Nephron (organoid): ENCODE measurements around the gene MAGI1.

Source experiments
- H3K27ac Mint-ChIP-seq, 3 experiments: 2 replicates each; pipeline ENCODE4 v1.8.0; 2020; ENCODE audit warnings: mixed read lengths in 3 of 3, mild to moderate bottlenecking in 2 of 3, moderate library complexity in 1 of 3
- H3K27me3 Mint-ChIP-seq: 2 replicates; pipeline ENCODE4 v1.8.0; 2021; ENCODE audit warnings: low read depth, mild to moderate bottlenecking, moderate library complexity, mixed read lengths
- H3K36me3 Mint-ChIP-seq: 2 replicates; pipeline ENCODE4 v1.8.0; 2020; ENCODE audit warnings: low read depth, mixed read lengths
- H3K4me1 Mint-ChIP-seq: 2 replicates; pipeline ENCODE4 v1.8.0; 2020; ENCODE audit warnings: mixed read lengths
- H3K4me3 Mint-ChIP-seq, 3 experiments: 2 replicates each; pipeline ENCODE4 v1.8.0; 2020; ENCODE audit warnings: mild to moderate bottlenecking in 3 of 3, mixed read lengths in 3 of 3, moderate library complexity in 2 of 3
- H3K9me3 Mint-ChIP-seq: 2 replicates; pipeline ENCODE4 v1.8.0; 2020; ENCODE audit warnings: mixed read lengths
- TF ChIP-seq, protein P1 (sequence below), 3 experiments: fragments of 200-600 bp; sonication (generic); IDR thresholded peaks; one replicate each; pipeline ENCODE4 v1.5.0; 2021; ENCODE audit warnings: antibody characterized with exemption in 3 of 3; ENCODE audit not compliant: unreplicated experiment in 3 of 3

Gene MAGI1

DNA sequence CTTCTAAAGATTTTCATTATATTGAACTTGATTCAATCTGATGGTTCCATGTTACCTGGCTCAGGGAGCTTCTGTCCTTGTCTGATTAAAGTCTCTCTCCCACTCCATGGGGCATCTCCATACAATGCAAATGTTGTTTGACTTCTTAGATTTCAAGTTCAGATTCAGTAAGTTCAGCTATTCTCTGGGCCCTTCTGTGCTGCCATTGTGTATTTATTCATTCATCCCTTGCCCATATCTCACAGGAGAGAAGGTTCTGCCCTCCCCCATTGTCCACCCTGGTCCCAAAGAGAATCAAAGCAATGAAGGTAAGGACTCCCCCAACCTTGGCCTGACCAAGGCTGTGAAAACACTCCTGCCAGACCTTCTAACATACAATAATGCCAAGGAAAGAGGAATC is 669.9 kb downstream of the MAGI1 start:
- H3K9me3 Mint-ChIP-seq, result peaks cover 21% of the 10 kb centered on the region
- H3K27me3 Mint-ChIP-seq, result peaks cover 3% of the 10 kb centered on the region
- TF ChIP-seq, protein P1, sequence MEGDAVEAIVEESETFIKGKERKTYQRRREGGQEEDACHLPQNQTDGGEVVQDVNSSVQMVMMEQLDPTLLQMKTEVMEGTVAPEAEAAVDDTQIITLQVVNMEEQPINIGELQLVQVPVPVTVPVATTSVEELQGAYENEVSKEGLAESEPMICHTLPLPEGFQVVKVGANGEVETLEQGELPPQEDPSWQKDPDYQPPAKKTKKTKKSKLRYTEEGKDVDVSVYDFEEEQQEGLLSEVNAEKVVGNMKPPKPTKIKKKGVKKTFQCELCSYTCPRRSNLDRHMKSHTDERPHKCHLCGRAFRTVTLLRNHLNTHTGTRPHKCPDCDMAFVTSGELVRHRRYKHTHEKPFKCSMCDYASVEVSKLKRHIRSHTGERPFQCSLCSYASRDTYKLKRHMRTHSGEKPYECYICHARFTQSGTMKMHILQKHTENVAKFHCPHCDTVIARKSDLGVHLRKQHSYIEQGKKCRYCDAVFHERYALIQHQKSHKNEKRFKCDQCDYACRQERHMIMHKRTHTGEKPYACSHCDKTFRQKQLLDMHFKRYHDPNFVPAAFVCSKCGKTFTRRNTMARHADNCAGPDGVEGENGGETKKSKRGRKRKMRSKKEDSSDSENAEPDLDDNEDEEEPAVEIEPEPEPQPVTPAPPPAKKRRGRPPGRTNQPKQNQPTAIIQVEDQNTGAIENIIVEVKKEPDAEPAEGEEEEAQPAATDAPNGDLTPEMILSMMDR (IDR thresholded peaks at IDR 0.05; ENCODE audit: unreplicated experiment in 3 of 3), result no peak
- peaks cover 48% of the 10 kb centered on the region for H3K36me3 Mint-ChIP-seq
- H3K4me1 Mint-ChIP-seq, result no peaks in the 10 kb centered on the region
- H3K27ac Mint-ChIP-seq, result no peak overlapping the region
- no peak overlapping the region for H3K4me3 Mint-ChIP-seq

DNA sequence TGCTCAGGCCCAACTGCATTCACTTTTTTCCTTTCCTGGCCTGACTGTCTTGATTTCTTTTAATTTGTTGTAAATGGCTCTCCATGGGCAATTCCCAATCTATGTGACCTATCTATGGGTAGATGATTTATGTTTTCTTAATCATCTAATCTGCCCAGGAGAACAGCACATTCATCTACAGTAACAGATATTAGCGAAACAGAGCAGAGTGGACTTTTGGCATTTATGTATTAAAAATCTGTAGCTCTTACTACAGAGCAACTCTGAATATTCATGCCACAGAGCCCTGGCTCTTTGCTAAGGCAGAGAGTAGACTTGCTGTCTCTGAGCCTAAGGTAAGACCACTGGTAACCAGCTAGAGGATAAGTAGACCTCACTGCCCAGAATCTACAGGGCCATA is 676.0 kb downstream of the MAGI1 start:
- Mint-ChIP-seq H3K9me3 (peaks cover 3% of the 10 kb centered on the region), H3K27ac (no peak overlapping the region), H3K4me3 (no peak overlapping the region), H3K27me3 (no peaks in the 10 kb centered on the region), H3K36me3 (peaks cover 56% of the 10 kb centered on the region), H3K4me1 (no peaks in the 10 kb centered on the region)
- TF ChIP-seq, protein P1 (IDR thresholded peaks at IDR 0.05; ENCODE audit: unreplicated experiment in 3 of 3), result no peak

DNA sequence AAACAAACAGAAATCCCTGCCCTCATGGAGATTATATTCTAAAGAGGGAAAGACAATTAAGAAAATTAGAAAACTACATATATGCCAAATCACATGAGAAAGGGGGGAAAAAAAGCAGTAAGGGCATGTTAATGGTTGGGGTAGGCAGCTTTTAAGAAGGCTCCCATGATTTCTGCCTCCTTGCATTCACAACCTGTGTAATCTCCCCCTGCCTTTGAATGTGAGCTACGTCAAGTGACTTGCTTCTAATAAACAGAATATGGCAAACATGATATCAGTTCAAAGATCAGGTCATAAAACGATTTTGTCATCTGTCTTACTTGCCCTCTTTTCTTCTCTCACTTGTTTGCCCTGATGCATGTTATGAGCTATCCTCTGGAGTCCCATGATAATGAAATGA is 677.3 kb downstream of the MAGI1 start:
- Mint-ChIP-seq H3K4me1 (no peaks in the 10 kb centered on the region), H3K9me3 (peaks cover 3% of the 10 kb centered on the region), H3K36me3 (peaks cover 66% of the 10 kb centered on the region), H3K4me3 (no peak overlapping the region), H3K27me3 (no peaks in the 10 kb centered on the region), H3K27ac (no peak overlapping the region)
- TF ChIP-seq, protein P1 (IDR thresholded peaks at IDR 0.05; ENCODE audit: unreplicated experiment in 3 of 3), result no peak

DNA sequence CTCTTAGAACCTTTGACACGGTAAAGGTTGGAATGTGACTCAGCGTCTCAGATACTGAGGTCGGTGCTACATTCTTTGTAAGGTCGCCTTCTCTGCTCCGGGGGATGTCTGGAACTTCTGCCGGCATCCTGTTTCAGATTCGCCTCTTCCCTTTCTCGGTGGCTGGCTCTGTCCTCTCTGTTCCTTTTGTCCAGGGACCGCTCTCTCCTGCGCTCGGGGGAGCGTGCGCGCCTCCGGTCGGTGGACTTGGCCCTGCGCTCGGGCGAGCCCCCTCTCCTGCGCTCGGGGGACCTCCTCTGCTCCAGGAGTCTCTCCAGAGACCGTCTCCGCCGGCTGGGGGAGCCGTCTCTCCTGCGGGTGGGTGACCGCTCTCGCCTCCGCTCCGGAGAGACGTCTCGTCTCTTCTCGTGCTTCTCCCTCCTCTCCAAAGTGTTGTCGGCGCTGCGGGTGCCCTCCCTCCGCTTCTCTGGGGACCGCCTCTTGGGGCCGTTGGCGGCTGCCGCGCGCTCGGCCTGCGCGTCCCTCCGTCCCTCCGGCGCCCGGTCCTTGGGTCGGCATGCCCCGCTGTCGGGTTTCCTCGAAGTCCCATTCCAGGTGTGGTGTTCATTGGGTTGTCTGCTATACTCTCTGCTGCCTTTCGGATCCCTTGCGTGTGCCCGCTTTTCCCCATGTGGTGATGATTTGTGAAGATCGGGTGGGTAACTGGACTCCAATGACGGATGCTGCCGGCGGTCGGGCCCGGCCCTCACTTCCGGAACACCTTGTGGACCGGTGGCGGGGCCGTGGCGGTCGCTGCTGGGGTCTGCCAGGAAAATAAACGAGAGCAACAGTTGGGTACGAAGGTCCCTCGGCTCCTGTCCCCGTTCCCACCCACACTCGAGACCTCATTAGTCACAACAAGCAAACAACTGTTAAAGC is 682.1 kb downstream of the MAGI1 start:
- Mint-ChIP-seq H3K36me3 (peaks cover 52% of the 10 kb centered on the region), H3K27ac (no peak overlapping the region), H3K9me3 (peaks cover 3% of the 10 kb centered on the region), H3K4me3 (no peak overlapping the region), H3K27me3 (no peaks in the 10 kb centered on the region), H3K4me1 (no peaks in the 10 kb centered on the region)
- TF ChIP-seq, protein P1 (IDR thresholded peaks at IDR 0.05; ENCODE audit: unreplicated experiment in 3 of 3), result no peak

DNA sequence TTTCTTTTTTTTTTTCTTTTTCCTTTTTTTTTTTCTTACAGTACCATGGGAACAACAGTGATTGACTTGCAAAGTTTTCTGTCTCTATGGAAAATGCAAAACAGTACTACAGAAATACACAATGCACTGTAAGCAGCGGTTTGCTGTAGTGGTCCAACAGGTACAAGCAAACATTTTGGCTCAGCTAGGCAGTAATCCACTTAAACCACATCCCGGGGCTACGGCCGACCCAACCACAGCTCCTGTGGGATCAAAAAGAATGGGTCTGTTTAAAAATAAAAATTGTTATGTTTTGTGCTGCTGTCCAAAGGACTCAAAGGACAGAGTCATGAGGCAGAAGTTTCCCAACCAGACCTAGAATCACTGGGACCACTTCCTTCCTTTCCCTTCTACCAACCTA is 683.8 kb downstream of the MAGI1 start:
- TF ChIP-seq, protein P1 (IDR thresholded peaks at IDR 0.05; ENCODE audit: unreplicated experiment in 3 of 3), result no peak
- H3K4me1 Mint-ChIP-seq, result no peaks in the 10 kb centered on the region
- H3K27ac Mint-ChIP-seq, result no peak overlapping the region
- H3K4me3 Mint-ChIP-seq, result no peak overlapping the region
- H3K27me3 Mint-ChIP-seq, result no peaks in the 10 kb centered on the region
- H3K36me3 Mint-ChIP-seq, result peaks cover 37% of the 10 kb centered on the region
- H3K9me3 Mint-ChIP-seq, result no peaks in the 10 kb centered on the region

DNA sequence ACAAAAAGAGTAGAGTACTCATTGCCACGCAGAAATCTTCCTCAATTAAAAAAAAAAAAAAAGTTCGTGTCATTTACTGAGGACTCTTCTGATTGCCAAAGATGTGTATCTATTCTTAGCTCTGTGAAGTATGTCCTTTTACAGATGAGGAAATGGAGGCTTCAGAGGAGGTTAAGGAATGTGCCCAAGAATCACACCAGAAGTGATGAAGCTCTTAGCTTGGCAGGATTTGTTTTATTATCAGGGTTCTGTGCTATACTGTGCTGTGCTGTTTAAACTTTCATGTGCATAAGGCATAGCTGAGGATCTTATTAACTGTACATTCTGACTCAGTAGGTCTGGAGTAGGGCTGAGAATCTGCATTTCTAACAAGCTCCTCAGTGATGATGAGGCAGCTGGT is 685.8 kb downstream of the MAGI1 start:
- H3K9me3 Mint-ChIP-seq, result no peaks in the 10 kb centered on the region
- H3K4me1 Mint-ChIP-seq, result no peaks in the 10 kb centered on the region
- H3K27me3 Mint-ChIP-seq, result no peaks in the 10 kb centered on the region
- no peak overlapping the region for H3K27ac Mint-ChIP-seq
- no peak overlapping the region for H3K4me3 Mint-ChIP-seq
- TF ChIP-seq, protein P1 (IDR thresholded peaks at IDR 0.05; ENCODE audit: unreplicated experiment in 3 of 3), result no peak
- peaks cover 22% of the 10 kb centered on the region for H3K36me3 Mint-ChIP-seq
